Endodermal cell (in vitro differentiated cells): ENCODE data around the gene TMEM272. TPM values are rescaled to one million over a fixed set of nuclear protein-coding genes. Genes with fewer than 3 reads are reported as not detected.
A peak's percentile ranks its signal among the peaks of the same experiment; 100 is the strongest.

Experiments used
- DNase-seq: peaks from one replicate; pipeline ENCODE4 v3.0.0-alpha.2; 2017
- H3K27ac ChIP-seq: 2 replicates; pipeline ENCODE4 v1.5.1; 2013; ENCODE audit warnings: mild to moderate bottlenecking, low read depth, low read length, moderate library complexity
- H3K27me3 ChIP-seq: 2 replicates; pipeline ENCODE4 v1.6.1; 2013; ENCODE audit warnings: mild to moderate bottlenecking, low read length, moderate library complexity; ENCODE audit not compliant: insufficient read depth, control insufficient read depth, poor library complexity, severe bottlenecking
- H3K36me3 ChIP-seq: 2 replicates; pipeline ENCODE4 v1.7.0; 2013; ENCODE audit warnings: mild to moderate bottlenecking, low read length, moderate library complexity; ENCODE audit not compliant: control insufficient read depth, insufficient read depth
- H3K4me1 ChIP-seq: one replicate; pipeline ENCODE4 v1.7.0; 2013; ENCODE audit warnings: low read length; ENCODE audit not compliant: control insufficient read depth, insufficient read depth
- H3K4me3 ChIP-seq: 2 replicates; pipeline ENCODE4 v1.5.1; 2013; ENCODE audit warnings: mild to moderate bottlenecking, low read length, moderate library complexity
- H3K9ac ChIP-seq: 2 replicates; pipeline ENCODE4 v1.6.1; 2013; ENCODE audit warnings: mild to moderate bottlenecking, low read length, moderate library complexity; ENCODE audit not compliant: poor library complexity, severe bottlenecking; ENCODE audit errors: extremely low read depth
- H3K9me3 ChIP-seq: 2 replicates; pipeline ENCODE4 v1.6.1; 2013; ENCODE audit warnings: mild to moderate bottlenecking, low read length, moderate library complexity; ENCODE audit not compliant: control insufficient read depth
- H3K27ac Mint-ChIP-seq: 2 replicates; pipeline ENCODE4 v1.8.0; 2020; ENCODE audit warnings: mixed read lengths
- H3K27me3 Mint-ChIP-seq: 2 replicates; pipeline ENCODE4 v1.8.0; 2021; ENCODE audit warnings: mild to moderate bottlenecking, mixed read lengths; ENCODE audit not compliant: insufficient read depth
- H3K36me3 Mint-ChIP-seq: 2 replicates; pipeline ENCODE4 v1.8.0; 2020; ENCODE audit warnings: low read depth, mixed read lengths
- H3K4me1 Mint-ChIP-seq: 2 replicates; pipeline ENCODE4 v1.8.0; 2020; ENCODE audit warnings: mixed read lengths
- H3K4me3 Mint-ChIP-seq: 2 replicates; pipeline ENCODE4 v1.8.0; 2020; ENCODE audit warnings: mild to moderate bottlenecking, moderate library complexity, mixed read lengths
- H3K9me3 Mint-ChIP-seq: 2 replicates; pipeline ENCODE4 v1.8.0; 2020; ENCODE audit warnings: mild to moderate bottlenecking, mixed read lengths
- WGBS, 2 experiments: methylation state at CpG; one replicate each; pipeline versions ENCODE4 v1.1.5 to v1.1.7; 2013; ENCODE audit warnings: missing lambda C conversion rate in 2 of 2, mixed read lengths in 1 of 2; ENCODE audit not compliant: insufficient coverage in 1 of 2, insufficient read length in 1 of 2; 5-methylcytosine and 5-hydroxymethylcytosine counted together
- total RNA-seq, 2 donors: library from RNA; stranded (reverse); fragmentation: NEBNext Ultra II Directional in 1 of 2; extraction: Animal tissue kit (Norgen Biotek cat#: 25700) in 1 of 2; gene quantifications; 2 replicates in 1 of 2; 3 replicates in 1 of 2; pipeline ENCODE4 v1.2.1, GENCODE V29; 2021
- TF ChIP-seq, protein P1 (sequence below): fragments of 200-600 bp; sonication (generic); conservative IDR thresholded peaks from 2 replicates; pipeline ENCODE4 v1.5.0; 2021; ENCODE audit warnings: antibody characterized with exemption, mild to moderate bottlenecking

Gene TMEM272
- total RNA-seq, 2 donors from 2014 or later: 0.62 TPM

DNA sequence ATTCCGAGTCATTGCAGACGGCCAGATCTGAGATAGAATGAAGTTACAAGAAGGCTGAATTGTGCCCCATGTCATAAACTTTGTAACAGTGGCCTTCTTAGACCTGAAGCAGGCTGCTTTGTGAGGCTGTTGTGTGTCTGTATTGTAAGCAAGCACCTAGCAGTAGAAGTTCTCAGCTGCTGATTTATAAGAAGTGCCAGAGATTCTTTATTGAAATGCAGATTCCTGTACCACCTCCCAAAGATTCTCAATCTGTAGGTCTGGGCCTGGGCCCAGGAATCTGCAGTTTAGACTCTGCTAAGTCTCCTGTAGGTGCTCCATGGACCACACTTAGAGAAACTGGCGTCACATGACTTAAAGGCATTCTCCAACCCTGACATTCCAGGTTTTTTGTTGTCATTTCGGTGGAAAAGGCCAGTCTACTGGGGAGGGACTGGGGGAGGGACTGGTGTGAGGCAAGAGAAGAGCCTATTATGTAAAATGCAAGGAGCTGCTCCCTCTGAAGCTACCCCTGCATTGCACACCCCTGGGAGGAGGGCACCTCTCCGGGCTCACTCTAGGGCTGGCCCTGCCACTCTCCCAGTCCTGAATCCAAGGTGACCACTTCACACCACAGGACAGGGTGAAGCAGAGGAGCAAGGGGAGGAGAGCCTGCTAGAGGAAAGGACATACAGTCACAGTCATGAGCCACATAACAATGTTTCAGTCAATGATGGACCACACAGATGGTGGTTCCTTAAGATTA lies 769 bp upstream of the TMEM272 start:
- peak overlapping the region; percentile 12 for H3K4me3 ChIP-seq
- TF ChIP-seq, protein P1, sequence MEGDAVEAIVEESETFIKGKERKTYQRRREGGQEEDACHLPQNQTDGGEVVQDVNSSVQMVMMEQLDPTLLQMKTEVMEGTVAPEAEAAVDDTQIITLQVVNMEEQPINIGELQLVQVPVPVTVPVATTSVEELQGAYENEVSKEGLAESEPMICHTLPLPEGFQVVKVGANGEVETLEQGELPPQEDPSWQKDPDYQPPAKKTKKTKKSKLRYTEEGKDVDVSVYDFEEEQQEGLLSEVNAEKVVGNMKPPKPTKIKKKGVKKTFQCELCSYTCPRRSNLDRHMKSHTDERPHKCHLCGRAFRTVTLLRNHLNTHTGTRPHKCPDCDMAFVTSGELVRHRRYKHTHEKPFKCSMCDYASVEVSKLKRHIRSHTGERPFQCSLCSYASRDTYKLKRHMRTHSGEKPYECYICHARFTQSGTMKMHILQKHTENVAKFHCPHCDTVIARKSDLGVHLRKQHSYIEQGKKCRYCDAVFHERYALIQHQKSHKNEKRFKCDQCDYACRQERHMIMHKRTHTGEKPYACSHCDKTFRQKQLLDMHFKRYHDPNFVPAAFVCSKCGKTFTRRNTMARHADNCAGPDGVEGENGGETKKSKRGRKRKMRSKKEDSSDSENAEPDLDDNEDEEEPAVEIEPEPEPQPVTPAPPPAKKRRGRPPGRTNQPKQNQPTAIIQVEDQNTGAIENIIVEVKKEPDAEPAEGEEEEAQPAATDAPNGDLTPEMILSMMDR: no peak
- peaks cover 16% of the 10 kb centered on the region for H3K4me1 ChIP-seq
- Mint-ChIP-seq H3K4me3 (no peak overlapping the region), H3K4me1 (peaks cover 32% of the 10 kb centered on the region), H3K9me3 (peaks cover 11% of the 10 kb centered on the region), H3K27ac (peak overlapping the region; percentile 82), H3K36me3 (no peaks in the 10 kb centered on the region), H3K27me3 (no peaks in the 10 kb centered on the region)
- H3K9me3 ChIP-seq: no peaks in the 10 kb centered on the region
- no peaks in the 10 kb centered on the region for H3K36me3 ChIP-seq
- DNase-seq: no peak
- 72 to 93% methylated on average over 3 to 5 of the region's 5 CpGs for WGBS, 2 experiments
- no peaks in the 10 kb centered on the region for H3K27me3 ChIP-seq
- H3K27ac ChIP-seq: no peak overlapping the region
- H3K9ac ChIP-seq: no peak overlapping the region

GRCh38 chr13:51843529-51843928 lies 1.4 kb downstream of the TMEM272 start:
- Mint-ChIP-seq H3K36me3 (no peaks in the 10 kb centered on the region), H3K9me3 (peaks cover 11% of the 10 kb centered on the region), H3K27ac (peak overlapping the region; percentile 31), H3K4me1 (peaks cover 32% of the 10 kb centered on the region), H3K27me3 (no peaks in the 10 kb centered on the region), H3K4me3 (no peak overlapping the region)
- H3K27ac ChIP-seq: no peak overlapping the region
- TF ChIP-seq, protein P1: no peak
- no peak overlapping the region for H3K4me3 ChIP-seq
- DNase-seq: peak; percentile 60
- H3K4me1 ChIP-seq: peaks cover 16% of the 10 kb centered on the region
- no peak overlapping the region for H3K9ac ChIP-seq
- no peaks in the 10 kb centered on the region for H3K9me3 ChIP-seq
- no peaks in the 10 kb centered on the region for H3K27me3 ChIP-seq
- no peaks in the 10 kb centered on the region for H3K36me3 ChIP-seq
- 32 to 33% methylated on average over 1 to 2 of the region's 3 CpGs for WGBS, 2 experiments

- TF ChIP-seq, protein P1: no peak
- no peaks in the 10 kb centered on the region for H3K9me3 ChIP-seq
- Mint-ChIP-seq H3K36me3 (no peaks in the 10 kb centered on the region), H3K9me3 (no peaks in the 10 kb centered on the region), H3K27me3 (no peaks in the 10 kb centered on the region), H3K4me3 (no peak overlapping the region), H3K4me1 (peaks cover 38% of the 10 kb centered on the region), H3K27ac (no peak overlapping the region)
- H3K27ac ChIP-seq: no peak overlapping the region
- no peak for DNase-seq
- H3K4me1 ChIP-seq: peaks cover 16% of the 10 kb centered on the region
- no peaks in the 10 kb centered on the region for H3K36me3 ChIP-seq
- H3K27me3 ChIP-seq: no peaks in the 10 kb centered on the region
- H3K9ac ChIP-seq: no peak overlapping the region
- 93 to 96% methylated on average over 2 to 6 of the region's 6 CpGs for WGBS, 2 experiments
- no peak overlapping the region for H3K4me3 ChIP-seq
Measured at GRCh38 chr13:51841732-51842131, 3.2 kb downstream of the TMEM272 start.
